SK-MEL-5 (cell line): Measurements from ENCODE around the gene MED23. TPM values are rescaled to one million over a fixed set of nuclear protein-coding genes. Genes with fewer than 3 reads are reported as not detected.
"Not testable (repeated sequence)": the region's sequence is repeated elsewhere in the genome, so short reads cannot be mapped to it uniquely, and the experiment has no call there.

Experiments used
- DNase-seq: peaks from one replicate; pipeline ENCODE4 v3.0.0-alpha.2; 2016; ENCODE audit warnings: low read depth, low spot score
- in situ Hi-C: cut with HindIII; loops from 2 replicates; pipeline ENCODE4 v1.10.0; 2016; ENCODE audit warnings: low sequenced_read_pairs, high pct_unique_total_duplicates, low pct_unique_long_range_greater_than_20kb
- small RNA-seq, 2 experiments: library from RNA; depleted of rRNA; stranded (forward); fragments of <200 nt; gene quantifications; one replicate each; pipeline ENCODE3, GENCODE V24; 2014
- total RNA-seq: library from RNA; depleted of rRNA; stranded (reverse); fragments of >200 nt; shearing (Covaris generic); gene quantifications from 2 replicates; pipeline ENCODE4 v1.2.3, GENCODE V29; 2014; rRNA removed

The MED23 gene
- total RNA-seq, 1 experiment from 2014 or later: 22.9 TPM

DNA sequence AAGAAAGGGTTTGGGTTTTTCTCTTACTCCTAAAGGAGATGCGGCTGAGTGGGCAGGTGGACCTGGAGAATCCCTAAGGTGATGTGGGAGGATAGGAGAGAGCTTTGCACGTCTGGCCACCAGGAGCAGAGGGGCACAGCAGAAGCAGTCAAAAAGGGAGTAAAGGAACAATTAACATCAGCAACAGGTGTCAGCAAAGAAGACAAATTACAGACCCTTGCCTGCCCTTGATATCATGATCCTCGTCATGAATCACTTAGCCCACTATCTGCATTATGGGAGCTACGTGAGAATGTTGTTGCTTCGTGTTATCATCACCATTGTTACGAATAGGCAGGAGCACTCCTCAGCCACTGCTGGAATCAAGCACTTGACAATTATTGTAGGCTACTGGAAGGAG is 80.6 kb downstream of the MED23 start:
- in situ Hi-C loops: no loop called here
- DNase-seq: no peak

DNA sequence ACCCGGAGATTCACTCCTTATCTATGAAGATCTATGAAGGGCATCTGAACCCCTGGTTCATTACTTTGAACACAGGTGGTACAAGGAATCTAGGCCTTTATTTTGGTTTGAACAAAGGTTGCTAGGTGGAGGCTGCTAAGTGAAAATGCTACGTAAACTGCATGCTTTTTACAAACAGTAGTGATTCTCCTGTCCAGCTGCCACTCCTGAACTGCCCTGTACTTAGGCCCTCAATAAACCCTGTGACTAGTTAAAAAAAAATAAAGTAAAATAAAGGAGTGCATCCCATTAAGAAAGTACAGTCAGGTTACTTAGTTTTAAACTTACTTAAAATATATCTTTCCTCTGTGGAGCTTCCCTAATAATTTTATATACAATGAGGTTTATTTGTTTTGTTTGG is 82.7 kb downstream of the MED23 start:
- no peak for DNase-seq
- in situ Hi-C loops: no loop called here

- DNase-seq, in situ Hi-C loops: not testable (repeated sequence)
Observed at GRCh38 chr6:131538615-131539014, 89.4 kb downstream of the MED23 start.

GRCh38 chr6:131532580-131533039 is 95.4 kb downstream of the MED23 start:
- DNase-seq: no peak
- in situ Hi-C loops: no loop called here

DNA sequence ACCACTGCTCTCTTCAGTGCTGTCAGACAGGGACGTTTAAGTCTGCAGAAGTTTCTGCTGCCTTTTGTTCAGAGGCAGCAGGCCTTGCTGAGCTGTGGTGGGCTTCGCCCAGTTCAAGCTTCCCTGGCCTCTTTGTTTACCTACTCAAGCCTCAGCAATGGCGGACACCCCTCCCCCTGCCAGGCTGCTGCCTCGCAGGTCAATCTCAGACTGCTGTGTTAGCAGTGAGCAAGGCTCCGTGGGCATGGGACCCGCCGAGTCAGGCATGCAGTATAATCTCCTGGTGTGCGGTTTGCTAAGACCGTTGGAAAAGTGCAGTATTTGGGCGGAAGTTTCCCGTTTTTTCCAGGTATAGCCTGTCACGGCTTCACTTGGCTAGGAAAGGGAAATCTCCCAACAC is 96.4 kb downstream of the MED23 start:
- in situ Hi-C loops, DNase-seq: not testable (repeated sequence)

DNA sequence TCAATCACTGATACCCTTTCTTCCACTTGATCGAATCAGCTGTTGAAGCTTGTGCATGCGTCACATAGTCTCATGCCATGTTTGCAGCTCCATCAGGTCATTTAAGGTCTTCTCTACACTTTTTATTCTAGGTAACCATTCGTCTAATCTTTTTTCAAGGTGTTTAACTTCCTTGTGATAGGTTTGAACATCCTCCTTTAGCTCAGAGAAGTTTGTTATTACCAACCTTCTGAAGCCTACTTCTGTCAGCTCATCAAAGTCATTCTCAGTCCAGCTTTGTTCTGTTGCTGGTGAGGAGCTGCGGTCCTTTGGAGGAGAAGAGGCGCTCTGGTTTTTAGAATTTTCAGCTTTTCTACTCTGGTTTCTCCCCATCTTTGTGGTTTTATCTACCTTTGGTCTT is 97.1 kb downstream of the MED23 start:
- DNase-seq, in situ Hi-C loops: not testable (repeated sequence)

DNA sequence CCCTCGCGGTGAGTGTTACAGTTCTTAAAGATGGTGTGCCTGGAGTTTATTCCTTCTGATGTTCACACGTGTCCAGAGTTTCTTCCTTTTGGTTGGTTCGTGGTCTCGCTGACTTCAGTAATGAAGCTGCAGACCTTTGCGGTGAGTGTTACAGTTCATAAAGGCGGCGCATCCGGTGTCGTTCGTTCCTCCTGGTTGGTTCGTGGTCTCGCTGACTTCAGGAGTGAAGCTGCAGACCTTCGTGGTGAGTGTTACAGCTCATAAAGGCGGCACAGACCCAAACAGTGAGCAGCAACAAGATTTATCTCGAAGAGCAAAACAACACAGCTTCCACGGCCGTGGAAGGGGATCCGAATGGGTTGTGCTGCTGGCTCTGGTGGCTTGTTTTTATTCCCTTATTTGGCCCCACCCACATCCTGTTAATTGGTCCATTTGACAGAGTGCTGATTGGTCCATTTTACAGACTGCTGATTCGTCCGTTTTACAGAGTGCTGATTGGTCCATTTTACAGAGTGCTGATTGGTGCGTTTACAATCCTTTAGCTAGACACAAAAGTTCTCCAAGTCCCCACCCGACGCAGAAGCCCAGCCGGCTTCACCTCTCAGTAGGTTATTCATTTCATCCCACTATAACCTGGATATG is 103.2 kb downstream of the MED23 start:
- no peak for DNase-seq

GRCh38 chr6:131523988-131524673 is 103.9 kb downstream of the MED23 start:
- in situ Hi-C loops: no loop called here
- no peak for DNase-seq

More for the DNA sequence above, 103.2 kb downstream of the MED23 start:
- in situ Hi-C loops: no loop called here

Small RNA genes within 50 kb of the gene (small RNA-seq; reads per million reads assigned to genes)
- 0 reads per million in 2 experiments for gene RNU4-18P

Other genes with a start within 250 kb of the MED23 start
- gene ARG1, start 55.0 kb downstream of the MED23 start, total RNA-seq: not detected in 2 replicates
- 0.66 and 1.5 TPM in 2 replicates for gene ENPP3, start 9.1 kb upstream of the MED23 start, total RNA-seq
- gene OR2A4, start 73.2 kb upstream of the MED23 start, total RNA-seq: 0.08 TPM in 1 of 2 replicates, not detected in the other
- not detected in 2 replicates for gene CTAGE9, start 82.8 kb upstream of the MED23 start, total RNA-seq
- gene ENPP1, start 179.8 kb upstream of the MED23 start, total RNA-seq: 13.3 and 14.3 TPM in 2 replicates